ENCODE measurements around the gene SCT.
"Not testable (repeated sequence)": the region's sequence is repeated elsewhere in the genome, so short reads cannot be mapped to it uniquely, and the experiment has no call there.

SCT gene

GRCh38 chr11:626475-627307, at the start of gene SCT:
TSS of gene SCT (minus strand) at chr11:627181. CDS start at chr11:627143, 38 bp downstream.
- no peak within 1 kb of the TSS for H3K4me3 ChIP-seq (ENCODE audit: low read length)
- no peak for TF ChIP-seq ZNF274 (IDR thresholded peaks at IDR 0.05; ENCODE audit: low read depth, low read length)

GRCh38 chr11:674406-674805, 47.4 kb upstream of the SCT start:
- no peak for TF ChIP-seq ZNF274 (IDR thresholded peaks at IDR 0.05; ENCODE audit: low read depth, low read length)
- no peak overlapping the region for H3K4me3 ChIP-seq (ENCODE audit: low read length)

GRCh38 chr11:673866-674265, 46.9 kb upstream of the SCT start:
- no peak for TF ChIP-seq ZNF274 (IDR thresholded peaks at IDR 0.05; ENCODE audit: low read depth, low read length)

GRCh38 chr11:665704-666281, 38.8 kb upstream of the SCT start:
- no peak for TF ChIP-seq ZNF274 (IDR thresholded peaks at IDR 0.05; ENCODE audit: low read depth, low read length)
- no peak overlapping the region for H3K4me3 ChIP-seq (ENCODE audit: low read length)

More at GRCh38 chr11:673866-674265, 46.9 kb upstream of the SCT start:
- H3K4me3 ChIP-seq (ENCODE audit: low read length) = no peak overlapping the region

GRCh38 chr11:665062-665703, 38.2 kb upstream of the SCT start:
- no peak for TF ChIP-seq ZNF274 (IDR thresholded peaks at IDR 0.05; ENCODE audit: low read depth, low read length)
- H3K4me3 ChIP-seq (ENCODE audit: low read length) = no peak overlapping the region

- no peak for TF ChIP-seq ZNF274 (IDR thresholded peaks at IDR 0.05; ENCODE audit: low read depth, low read length)
- H3K4me3 ChIP-seq (ENCODE audit: low read length) = no peak overlapping the region
These were observed 35.8 kb upstream of the SCT start for GRCh38 chr11:662689-663274.

GRCh38 chr11:660681-661444, 33.9 kb upstream of the SCT start:
- no peak for TF ChIP-seq ZNF274 (IDR thresholded peaks at IDR 0.05; ENCODE audit: low read depth, low read length)
- H3K4me3 ChIP-seq (ENCODE audit: low read length) = no peak overlapping the region

GRCh38 chr11:660281-660680, 33.3 kb upstream of the SCT start:
- H3K4me3 ChIP-seq (ENCODE audit: low read length) = no peak overlapping the region
- TF ChIP-seq ZNF274 (IDR thresholded peaks at IDR 0.05; ENCODE audit: low read depth, low read length) = no peak

- no peak for TF ChIP-seq ZNF274 (IDR thresholded peaks at IDR 0.05; ENCODE audit: low read depth, low read length)
- H3K4me3 ChIP-seq (ENCODE audit: low read length) = no peak overlapping the region
These were observed 32.6 kb upstream of the SCT start for GRCh38 chr11:659532-660085.

- TF ChIP-seq ZNF274 (IDR thresholded peaks at IDR 0.05; ENCODE audit: low read depth, low read length) = no peak
- no peak overlapping the region for H3K4me3 ChIP-seq (ENCODE audit: low read length)
These were observed 30.7 kb upstream of the SCT start for GRCh38 chr11:657691-658126.

- no peak for TF ChIP-seq ZNF274 (IDR thresholded peaks at IDR 0.05; ENCODE audit: low read depth, low read length)
- H3K4me3 ChIP-seq (ENCODE audit: low read length) = no peak overlapping the region
These were observed 29.9 kb upstream of the SCT start for GRCh38 chr11:656866-657265.

GRCh38 chr11:656426-656825, 29.4 kb upstream of the SCT start:
- no peak overlapping the region for H3K4me3 ChIP-seq (ENCODE audit: low read length)
- no peak for TF ChIP-seq ZNF274 (IDR thresholded peaks at IDR 0.05; ENCODE audit: low read depth, low read length)

- H3K4me3 ChIP-seq (ENCODE audit: low read length) = no peak overlapping the region
- TF ChIP-seq ZNF274 (IDR thresholded peaks at IDR 0.05; ENCODE audit: low read depth, low read length) = no peak
These were observed 28.2 kb upstream of the SCT start for GRCh38 chr11:655036-655726.

- H3K4me3 ChIP-seq (ENCODE audit: low read length) = not testable (repeated sequence)
These were observed 27.5 kb upstream of the SCT start for GRCh38 chr11:654444-654843.

Data from GM08714 (cell line).